DND-41 (cell line): ENCODE measurements around the gene TMTC1.

Source experiments
- EZH2 ChIP-seq: IDR thresholded peaks from 3 replicates; pipeline ENCODE4 v1.6.1; 2012; ENCODE audit warnings: borderline replicate concordance, low read depth, mild to moderate bottlenecking, moderate library complexity, low read length, inconsistent platforms; ENCODE audit not compliant: severe bottlenecking
- TF ChIP-seq, protein P1 (sequence below): IDR thresholded peaks from 2 replicates; pipeline ENCODE4 v1.5.1; 2012; ENCODE audit warnings: borderline replicate concordance, low read length, moderate library complexity, mild to moderate bottlenecking; ENCODE audit not compliant: poor library complexity, severe bottlenecking; ENCODE audit errors: extremely low read depth

DNA sequence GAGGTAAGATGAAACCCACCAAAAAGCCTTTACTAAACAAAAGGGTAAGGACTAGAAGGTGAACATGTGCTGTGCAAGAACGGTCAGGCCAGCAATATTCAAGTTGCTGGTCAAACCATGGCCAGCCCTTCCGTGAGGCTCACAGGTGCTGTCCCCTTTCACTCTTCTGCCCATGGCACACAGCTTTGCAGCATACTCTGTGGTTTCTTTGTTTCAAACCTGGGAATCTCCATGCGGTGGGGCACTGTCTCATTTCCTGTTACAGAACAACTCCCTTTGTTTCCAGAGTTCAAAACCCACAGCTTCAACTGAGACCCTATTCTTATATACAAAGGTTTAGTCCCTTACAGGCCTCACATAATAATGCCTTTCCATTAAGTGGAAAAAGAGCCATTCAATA is 284.5 kb downstream of the TMTC1 start:
- TF ChIP-seq, protein P1, sequence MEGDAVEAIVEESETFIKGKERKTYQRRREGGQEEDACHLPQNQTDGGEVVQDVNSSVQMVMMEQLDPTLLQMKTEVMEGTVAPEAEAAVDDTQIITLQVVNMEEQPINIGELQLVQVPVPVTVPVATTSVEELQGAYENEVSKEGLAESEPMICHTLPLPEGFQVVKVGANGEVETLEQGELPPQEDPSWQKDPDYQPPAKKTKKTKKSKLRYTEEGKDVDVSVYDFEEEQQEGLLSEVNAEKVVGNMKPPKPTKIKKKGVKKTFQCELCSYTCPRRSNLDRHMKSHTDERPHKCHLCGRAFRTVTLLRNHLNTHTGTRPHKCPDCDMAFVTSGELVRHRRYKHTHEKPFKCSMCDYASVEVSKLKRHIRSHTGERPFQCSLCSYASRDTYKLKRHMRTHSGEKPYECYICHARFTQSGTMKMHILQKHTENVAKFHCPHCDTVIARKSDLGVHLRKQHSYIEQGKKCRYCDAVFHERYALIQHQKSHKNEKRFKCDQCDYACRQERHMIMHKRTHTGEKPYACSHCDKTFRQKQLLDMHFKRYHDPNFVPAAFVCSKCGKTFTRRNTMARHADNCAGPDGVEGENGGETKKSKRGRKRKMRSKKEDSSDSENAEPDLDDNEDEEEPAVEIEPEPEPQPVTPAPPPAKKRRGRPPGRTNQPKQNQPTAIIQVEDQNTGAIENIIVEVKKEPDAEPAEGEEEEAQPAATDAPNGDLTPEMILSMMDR: no peak
- no peak for TF ChIP-seq EZH2
